Endothelial cell of umbilical vein (primary cell): ENCODE results near the gene MGLL. TPM values are rescaled to one million over a fixed set of nuclear protein-coding genes. Genes with fewer than 3 reads are reported as not detected.

Source experiments
- BruUV-seq: library from RNA; stranded (reverse); fragments of 400-500 nt; replicated peaks from 2 replicates; lab custom pipeline; 2021; lab: Mats Ljungman, UMichigan
- CTCF ChIA-PET: fragments of 300-600, 350-600 bp; sonication (Branson Sonifier 250); formaldehyde crosslinking; loops from one replicate; lab custom pipeline; 2021; ENCODE audit warnings: antibody characterized with exemption, inconsistent platforms; lab: Charles Lee
- POLR2A ChIA-PET: fragments of 300-600, 350-600 bp; sonication (Branson Sonifier 250); formaldehyde crosslinking; loops from one replicate; lab custom pipeline; 2021; ENCODE audit warnings: antibody characterized with exemption, inconsistent platforms; lab: Charles Lee
- DNase-seq: peaks from one replicate; pipeline ENCODE4 v3.0.0-alpha.2; 2011; ENCODE audit warnings: low read depth, low spot score
- FAIRE-seq: peaks from 2 replicates; lab custom pipeline; 2011; peaks lifted over from hg19 to GRCh38; lab: Jason Lieb, UNC
- H2AFZ ChIP-seq: 2 replicates; pipeline ENCODE4 v1.6.0; 2012; ENCODE audit warnings: low read depth, low read length, control low read depth, inconsistent platforms
- H3K27ac ChIP-seq: 2 replicates; pipeline ENCODE4 v1.5.1; 2011; ENCODE audit warnings: low read depth, mild to moderate bottlenecking, control low read depth, low read length, moderate library complexity; ENCODE audit not compliant: insufficient read depth
- H3K27me3 ChIP-seq, 2 experiments: 2 replicates each; pipeline versions ENCODE4 v1.6.0 to v1.6.1; 2011; ENCODE audit warnings: low read length in 2 of 2, mixed read lengths in 1 of 2; ENCODE audit not compliant: control insufficient read depth in 2 of 2, insufficient read depth in 2 of 2
- H3K36me3 ChIP-seq, 2 experiments: 2 replicates in 1 of 2; 3 replicates in 1 of 2; pipeline ENCODE4 v1.5.1; 2011; ENCODE audit warnings: low read length in 2 of 2, mild to moderate bottlenecking in 1 of 2, moderate library complexity in 1 of 2; ENCODE audit not compliant: control insufficient read depth in 2 of 2, insufficient read depth in 2 of 2; ENCODE audit errors: extremely low read depth in 1 of 2
- H3K4me1 ChIP-seq: 3 replicates; pipeline ENCODE4 v1.5.1; 2011; ENCODE audit warnings: mild to moderate bottlenecking, low read length; ENCODE audit not compliant: control insufficient read depth, insufficient read depth; ENCODE audit errors: extremely low read depth
- H3K4me2 ChIP-seq: 2 replicates; pipeline ENCODE4 v1.6.1; 2011; ENCODE audit warnings: low read length, control low read depth, mixed read lengths; ENCODE audit not compliant: insufficient read depth
- H3K4me3 ChIP-seq, 3 experiments: fragments of 200-600 bp in 1 of 3; sonication (generic), shearing (Covaris generic) in 1 of 3; replicated peaks in 1 of 3; 2 replicates each; pipeline ENCODE4 v1.5.1; 2011 to 2016; ENCODE audit warnings: control low read depth in 3 of 3, low read length in 3 of 3, mild to moderate bottlenecking in 2 of 3, inconsistent platforms in 1 of 3, low read depth in 1 of 3, moderate library complexity in 1 of 3; ENCODE audit not compliant: insufficient read depth in 1 of 3
- H3K79me2 ChIP-seq: 2 replicates; pipeline ENCODE4 v1.6.0; 2012; ENCODE audit warnings: low read length, inconsistent platforms; ENCODE audit not compliant: control insufficient read depth, insufficient read depth
- H3K9ac ChIP-seq: replicated peaks from 2 replicates; pipeline ENCODE3; 2011; ENCODE audit warnings: low read length, control low read depth; ENCODE audit not compliant: insufficient read depth; ENCODE audit errors: extremely low read depth
- H3K9me1 ChIP-seq: replicated peaks from 3 replicates; pipeline ENCODE4 v1.6.0; 2011; ENCODE audit warnings: mild to moderate bottlenecking, low read length; ENCODE audit not compliant: control insufficient read depth, insufficient read depth; ENCODE audit errors: extremely low read depth
- H3K9me3 ChIP-seq: replicated peaks from 2 replicates; pipeline ENCODE4 v1.5.1; 2012; ENCODE audit warnings: low read length, inconsistent platforms; ENCODE audit not compliant: control insufficient read depth, insufficient read depth
- H4K20me1 ChIP-seq: replicated peaks from 2 replicates; pipeline ENCODE3; 2011; ENCODE audit warnings: mild to moderate bottlenecking, low read length; ENCODE audit not compliant: control insufficient read depth, insufficient read depth; ENCODE audit errors: extremely low read depth
- CTCF ChIP-seq, 2 donors: IDR thresholded peaks; 1 replicate in 1 of 2; 2 replicates in 1 of 2; pipeline ENCODE4 v1.5.1; 2011; ENCODE audit warnings: low read length in 2 of 2, mild to moderate bottlenecking in 2 of 2, moderate library complexity in 2 of 2, control low read depth in 1 of 2, inconsistent platforms in 1 of 2, low read depth in 1 of 2; ENCODE audit not compliant: insufficient read depth in 1 of 2; ENCODE audit errors: extremely low read depth in 1 of 2
- EZH2 ChIP-seq: IDR thresholded peaks from 2 replicates; pipeline ENCODE4 v1.6.1; 2012; ENCODE audit warnings: borderline replicate concordance, low read depth, mild to moderate bottlenecking, moderate library complexity, low read length, inconsistent platforms; ENCODE audit not compliant: severe bottlenecking
- FOS ChIP-seq: IDR thresholded peaks from 2 replicates; pipeline ENCODE4 v1.6.1; 2011; ENCODE audit warnings: mild to moderate bottlenecking, low read length, moderate library complexity, borderline replicate concordance; ENCODE audit not compliant: insufficient read depth
- GATA2 ChIP-seq: IDR thresholded peaks from 2 replicates; pipeline ENCODE4 v1.7.0; 2011; ENCODE audit warnings: low read depth, mild to moderate bottlenecking, moderate library complexity, mixed read lengths, low read length; ENCODE audit not compliant: insufficient read length, insufficient read depth
- MAX ChIP-seq: IDR thresholded peaks from 2 replicates; pipeline ENCODE4 v1.6.1; 2011; ENCODE audit not compliant: insufficient read depth, insufficient read length
- MYC ChIP-seq: IDR thresholded peaks from one replicate; pipeline ENCODE4 v1.6.1; 2011; ENCODE audit warnings: mild to moderate bottlenecking, low read depth, low read length
- POLR2A ChIP-seq: IDR thresholded peaks from 2 replicates; pipeline ENCODE4 v1.6.1; 2012; ENCODE audit warnings: low read depth, mild to moderate bottlenecking, control low read depth, low read length
- POLR2AphosphoS5 ChIP-seq: IDR thresholded peaks from 2 replicates; pipeline ENCODE4 v1.6.1; 2012; ENCODE audit warnings: low read depth, mild to moderate bottlenecking, control low read depth, low read length, moderate library complexity; ENCODE audit not compliant: insufficient read depth
- dilution Hi-C: fragments of 300-500 bp; cut with MboI; formaldehyde crosslinking; loops from one replicate; pipeline ENCODE4 v1.15.0; 2019; ENCODE audit warnings: low sequenced_read_pairs; ENCODE audit not compliant: extremely low pct_ligation_motif_present
- intact Hi-C: fragments of 100-400 bp; cut with micrococcal nuclease; formaldehyde crosslinking; loops from one replicate; pipeline ENCODE4 v1.10.0; 2022
- polyA plus RNA-seq, 4 experiments: library from polyadenylated mRNA; depleted of rRNA in 3 of 4; stranded (reverse) in 3 of 4; unstranded in 1 of 4; fragments of >200 nt; gene quantifications; 2 replicates each; pipeline versions ENCODE4 v1.2.1 to v1.2.3, GENCODE V29; 2011 to 2012; ENCODE audit warnings: missing spikeins in 1 of 4
- total RNA-seq: library from RNA; stranded (reverse); gene quantifications from 2 replicates; pipeline ENCODE4 v1.2.3, GENCODE V29; 2021

MGLL gene
- total and polyA plus RNA-seq, 2 donors (not counting 3 experiments of a cell fraction or from before 2014, with no cell fraction given) = 30.7 to 60.2 TPM

GRCh38 chr3:127734181-127734720, 88.1 kb downstream of the MGLL start:
- no peaks in the 10 kb centered on the region for H3K36me3 ChIP-seq
- H3K27ac ChIP-seq = peak overlapping the region; percentile 91
- intact Hi-C loops = loop anchor here (1.0 to 2.0 kb wide), 2 partner anchors 37 to 87 kb away; no protein-coding TSS in a partner anchor
- H3K9me1 ChIP-seq = no peaks in the 10 kb centered on the region
- H3K4me3 ChIP-seq = no peak overlapping the region
- peak overlapping the region; percentile 58 for H3K9ac ChIP-seq
- H3K79me2 ChIP-seq = peaks cover 16% of the 10 kb centered on the region
- no peaks in the 10 kb centered on the region for H4K20me1 ChIP-seq
- no peak for DNase-seq
- TSS peak; percentile 29 for BruUV-seq
- TF ChIP-seq MYC (no peak), CTCF (IDR thresholded peaks at IDR 0.05; ENCODE audit: extremely low read depth in 1 of 2, insufficient read depth in 1 of 2, low read depth in 1 of 2, low read length in 2 of 2) (no peak), MAX (no peak), EZH2 (no peak), POLR2A (no peak), POLR2AphosphoS5 (no peak), GATA2 (no peak), FOS (no peak)
- H3K9me3 ChIP-seq = no peaks in the 10 kb centered on the region
- H3K27me3 ChIP-seq = no peaks in the 10 kb centered on the region
- FAIRE-seq = no peak
- no peak overlapping the region for H2AFZ ChIP-seq
- peaks cover 43% of the 10 kb centered on the region for H3K4me1 ChIP-seq
- ChIA-PET POLR2A (no interaction called here), CTCF (no interaction called here)
- dilution Hi-C loops = no loop called here
- peak overlapping the region; percentile 87 for H3K4me2 ChIP-seq
